Karpas-422 (cell line): Measurements from ENCODE around the gene CAMSAP1. TPM values are rescaled to one million over a fixed set of nuclear protein-coding genes. Genes with fewer than 3 reads are reported as not detected.

Experiments used
- DNase-seq: peaks from one replicate; pipeline ENCODE4 v3.0.0-alpha.2; 2015
- H2AFZ ChIP-seq: fragments of 200-600 bp; sonication (generic); 2 replicates; pipeline ENCODE4 v1.6.1; 2014; ENCODE audit warnings: antibody characterized with exemption, low read length, mixed read lengths
- H3K27ac ChIP-seq: fragments of 200-600 bp; sonication (generic); 2 replicates; pipeline ENCODE4 v1.5.1; 2014; ENCODE audit warnings: mild to moderate bottlenecking, low read length, moderate library complexity
- H3K27me3 ChIP-seq: fragments of 200-600 bp; sonication (generic); 2 replicates; pipeline ENCODE4 v1.6.1; 2014; ENCODE audit warnings: low read length, mixed read lengths
- H3K36me3 ChIP-seq: fragments of 200-600 bp; sonication (generic); 2 replicates; pipeline ENCODE4 v1.6.1; 2014; ENCODE audit warnings: low read length, mixed read lengths; ENCODE audit not compliant: insufficient read depth
- H3K4me1 ChIP-seq: fragments of 200-600 bp; sonication (generic); 2 replicates; pipeline ENCODE4 v1.6.1; 2014; ENCODE audit warnings: mild to moderate bottlenecking, low read length, mixed read lengths
- H3K4me2 ChIP-seq: fragments of 200-600 bp; sonication (generic); 2 replicates; pipeline ENCODE4 v1.6.1; 2014; ENCODE audit warnings: low read length, low read depth, mild to moderate bottlenecking; ENCODE audit not compliant: poor library complexity, severe bottlenecking
- H3K4me3 ChIP-seq: fragments of 200-600 bp; sonication (generic); 2 replicates; pipeline ENCODE4 v1.5.1; 2014; ENCODE audit warnings: mild to moderate bottlenecking, antibody characterized with exemption, low read length, mixed read lengths
- H3K79me2 ChIP-seq: fragments of 200-600 bp; sonication (generic); 2 replicates; pipeline ENCODE4 v1.6.1; 2014; ENCODE audit warnings: mild to moderate bottlenecking, low read length, mixed read lengths
- H3K9ac ChIP-seq: fragments of 200-600 bp; sonication (generic); 2 replicates; pipeline ENCODE4 v1.6.0; 2014; ENCODE audit warnings: low read length
- H3K9me2 ChIP-seq: fragments of 200-600 bp; sonication (generic), shearing (Covaris generic); replicated peaks from 2 replicates; pipeline ENCODE4 v1.6.0; 2014; ENCODE audit warnings: mild to moderate bottlenecking, low read length, moderate library complexity; ENCODE audit not compliant: insufficient read depth
- H3K9me3 ChIP-seq: fragments of 300-700, 200-600 bp; sonication (generic); 2 replicates; pipeline ENCODE4 v1.6.1; 2014; ENCODE audit warnings: low read length, mixed read lengths
- H4K20me1 ChIP-seq: fragments of 200-600 bp; sonication (generic); 2 replicates; pipeline ENCODE4 v1.6.1; 2014; ENCODE audit warnings: mild to moderate bottlenecking, antibody characterized with exemption, low read length, low read depth; ENCODE audit not compliant: insufficient read depth
- total RNA-seq: library from RNA; depleted of rRNA; stranded (reverse); fragments of >200 nt; shearing (Covaris generic); gene quantifications from 2 replicates; pipeline ENCODE4 v1.2.3, GENCODE V29; 2014; ENCODE audit warnings: low replicate concordance

Gene CAMSAP1
- total RNA-seq, 1 experiment from 2014 or later, result 26.9 TPM

- Histone ChIP-seq H3K9me2 (no peaks in the 10 kb centered on the region), H2AFZ (no peak overlapping the region), H4K20me1 (no peaks in the 10 kb centered on the region), H3K4me2 (no peak overlapping the region), H3K36me3 (no peaks in the 10 kb centered on the region), H3K79me2 (no peaks in the 10 kb centered on the region), H3K27ac (no peak overlapping the region), H3K4me3 (no peak overlapping the region), H3K9ac (no peak overlapping the region), H3K27me3 (no peaks in the 10 kb centered on the region), H3K4me1 (no peaks in the 10 kb centered on the region), H3K9me3 (no peaks in the 10 kb centered on the region)
- DNase-seq, result no peak
Observed at GRCh38 chr9:135763716-135764446, 143.5 kb downstream of the CAMSAP1 start.

GRCh38 chr9:135762921-135763320 is 144.4 kb downstream of the CAMSAP1 start:
- Histone ChIP-seq H3K4me3 (no peak overlapping the region), H3K36me3 (no peaks in the 10 kb centered on the region)
- no peak for DNase-seq

GRCh38 chr9:135761845-135762168 is 145.5 kb downstream of the CAMSAP1 start:
- Histone ChIP-seq H3K79me2 (no peaks in the 10 kb centered on the region), H3K4me1 (no peaks in the 10 kb centered on the region), H3K27me3 (no peaks in the 10 kb centered on the region), H3K27ac (no peak overlapping the region), H3K9me2 (no peaks in the 10 kb centered on the region), H3K4me3 (no peak overlapping the region), H3K9ac (no peak overlapping the region), H2AFZ (no peak overlapping the region), H3K9me3 (no peaks in the 10 kb centered on the region), H3K36me3 (no peaks in the 10 kb centered on the region), H4K20me1 (no peaks in the 10 kb centered on the region), H3K4me2 (no peak overlapping the region)
- no peak for DNase-seq

More at GRCh38 chr9:135762921-135763320, 144.4 kb downstream of the CAMSAP1 start:
- Histone ChIP-seq H3K4me2 (no peak overlapping the region), H3K9me3 (no peaks in the 10 kb centered on the region), H4K20me1 (no peaks in the 10 kb centered on the region), H3K9ac (no peak overlapping the region), H2AFZ (no peak overlapping the region), H3K27ac (no peak overlapping the region), H3K79me2 (no peaks in the 10 kb centered on the region), H3K27me3 (no peaks in the 10 kb centered on the region), H3K9me2 (no peaks in the 10 kb centered on the region), H3K4me1 (no peaks in the 10 kb centered on the region)

GRCh38 chr9:135761150-135761844 is 146.0 kb downstream of the CAMSAP1 start:
- Histone ChIP-seq H3K79me2 (no peaks in the 10 kb centered on the region), H3K36me3 (no peaks in the 10 kb centered on the region), H3K9me3 (no peaks in the 10 kb centered on the region), H2AFZ (no peak overlapping the region), H4K20me1 (no peaks in the 10 kb centered on the region), H3K9ac (no peak overlapping the region), H3K4me1 (no peaks in the 10 kb centered on the region), H3K4me2 (no peak overlapping the region), H3K9me2 (no peaks in the 10 kb centered on the region), H3K27ac (no peak overlapping the region), H3K27me3 (no peaks in the 10 kb centered on the region), H3K4me3 (no peak overlapping the region)
- no peak for DNase-seq

GRCh38 chr9:135760465-135760864 is 146.9 kb downstream of the CAMSAP1 start:
- Histone ChIP-seq H4K20me1 (no peaks in the 10 kb centered on the region), H3K79me2 (no peaks in the 10 kb centered on the region), H3K36me3 (no peaks in the 10 kb centered on the region), H3K27ac (no peak overlapping the region), H3K4me2 (no peak overlapping the region), H3K4me3 (no peak overlapping the region), H3K4me1 (no peaks in the 10 kb centered on the region), H3K9me2 (no peaks in the 10 kb centered on the region), H3K9ac (no peak overlapping the region), H2AFZ (no peak overlapping the region), H3K9me3 (no peaks in the 10 kb centered on the region), H3K27me3 (no peaks in the 10 kb centered on the region)
- DNase-seq, result no peak

GRCh38 chr9:135759676-135760300 is 147.6 kb downstream of the CAMSAP1 start:
- H4K20me1 ChIP-seq, result no peaks in the 10 kb centered on the region

GRCh38 chr9:135758870-135759269 is 148.5 kb downstream of the CAMSAP1 start:
- H3K27ac ChIP-seq, result no peak overlapping the region
- H2AFZ ChIP-seq, result no peak overlapping the region
- H3K79me2 ChIP-seq, result no peaks in the 10 kb centered on the region
- H3K9me2 ChIP-seq, result no peaks in the 10 kb centered on the region
- no peak overlapping the region for H3K4me3 ChIP-seq
- no peaks in the 10 kb centered on the region for H3K36me3 ChIP-seq
- H3K4me1 ChIP-seq, result no peaks in the 10 kb centered on the region
- DNase-seq, result no peak
- H3K27me3 ChIP-seq, result no peaks in the 10 kb centered on the region
- H4K20me1 ChIP-seq, result no peaks in the 10 kb centered on the region
- no peak overlapping the region for H3K4me2 ChIP-seq
- H3K9me3 ChIP-seq, result no peaks in the 10 kb centered on the region
- no peak overlapping the region for H3K9ac ChIP-seq

More at GRCh38 chr9:135759676-135760300, 147.6 kb downstream of the CAMSAP1 start:
- no peaks in the 10 kb centered on the region for H3K79me2 ChIP-seq
- no peak overlapping the region for H3K27ac ChIP-seq
- no peak overlapping the region for H3K4me3 ChIP-seq
- H3K4me1 ChIP-seq, result no peaks in the 10 kb centered on the region
- DNase-seq, result no peak
- H3K9me2 ChIP-seq, result no peaks in the 10 kb centered on the region
- no peak overlapping the region for H2AFZ ChIP-seq
- H3K9ac ChIP-seq, result no peak overlapping the region
- no peaks in the 10 kb centered on the region for H3K9me3 ChIP-seq
- no peaks in the 10 kb centered on the region for H3K36me3 ChIP-seq
- no peaks in the 10 kb centered on the region for H3K27me3 ChIP-seq
- no peak overlapping the region for H3K4me2 ChIP-seq
